GM12891 (cell line): ENCODE measurements around the gene RRAS.

Experiments used
- PAX5 ChIP-seq: IDR thresholded peaks from 2 replicates; pipeline ENCODE4 v1.6.1; 2011; ENCODE audit warnings: low read length, moderate library complexity, mild to moderate bottlenecking; ENCODE audit not compliant: insufficient read depth, severe bottlenecking
- POLR2A ChIP-seq: IDR thresholded peaks from 2 replicates; pipeline ENCODE4 v1.6.1; 2011; ENCODE audit warnings: low read depth, low read length, control low read depth
- POLR2AphosphoS5 ChIP-seq: IDR thresholded peaks from 2 replicates; pipeline ENCODE4 v1.6.1; 2011; ENCODE audit warnings: low read depth, low read length, control low read depth
- SPI1 ChIP-seq: IDR thresholded peaks from 2 replicates; pipeline ENCODE4 v1.6.1; 2011; ENCODE audit warnings: low read depth, low read length, control low read depth
- TAF1 ChIP-seq: IDR thresholded peaks from 2 replicates; pipeline ENCODE4 v1.6.1; 2011; ENCODE audit warnings: low read depth, low read length, control low read depth

GRCh38 chr19:49639401-49640112, 386 bp downstream of the RRAS start:
- TF ChIP-seq POLR2AphosphoS5 (no peak), POLR2A (no peak), TAF1 (no peak), PAX5 (no peak), SPI1 (no peak)
